GM18868 (cell line): ENCODE data around the gene RCL1.

Source experiments
- ATAC-seq: cut with Tn5 transposase; IDR thresholded peaks from one replicate; pipeline ENCODE4 v1.9.1; 2021; ENCODE audit warnings: mild to moderate bottlenecking, moderate library complexity; ENCODE audit not compliant: unreplicated experiment

RCL1 gene

DNA sequence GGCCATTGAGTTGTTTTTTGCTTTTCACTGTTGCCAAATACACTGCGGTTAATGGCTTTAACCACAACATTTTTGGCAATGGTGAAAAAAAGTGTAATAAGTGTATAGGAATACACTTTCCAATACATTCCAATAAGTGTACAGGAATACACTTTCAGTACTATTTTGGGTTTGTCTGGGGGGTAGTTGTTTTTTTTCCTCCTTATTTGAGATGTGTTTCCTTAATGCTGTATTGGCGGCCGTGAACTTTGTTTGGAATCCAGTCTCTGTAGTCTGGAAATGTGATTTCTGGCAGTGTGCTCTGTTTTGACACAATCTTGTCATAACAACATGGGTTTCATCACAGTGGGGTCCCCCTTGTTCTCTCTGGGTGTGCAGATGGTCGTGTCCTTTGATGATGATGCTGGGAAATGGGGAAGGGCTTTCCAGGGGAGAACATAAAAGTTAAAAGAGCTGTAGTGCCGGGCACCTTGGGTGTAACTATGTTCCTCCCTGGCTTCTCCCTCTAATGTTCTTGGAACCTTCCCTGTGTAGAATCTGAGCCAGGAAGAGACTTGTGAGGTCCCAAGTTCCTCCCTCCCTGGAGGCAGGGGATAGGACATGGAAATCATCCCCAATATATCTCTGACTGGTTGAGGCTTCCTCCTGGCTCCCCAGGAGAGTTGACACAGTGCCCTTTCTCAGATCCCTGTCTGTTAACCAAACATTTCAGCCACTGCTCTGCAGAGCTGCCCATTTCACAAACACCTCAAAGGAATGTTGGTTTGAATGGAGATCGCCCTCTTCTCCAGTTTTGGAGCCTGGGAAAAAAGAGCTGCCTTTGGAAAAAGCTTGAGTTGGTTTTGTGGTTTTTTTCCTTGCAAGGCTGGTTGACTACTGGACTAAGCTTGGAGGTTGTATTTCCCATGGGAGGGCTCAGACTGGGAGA, 44.8 kb downstream of the RCL1 start:
- ATAC-seq = no peak

DNA sequence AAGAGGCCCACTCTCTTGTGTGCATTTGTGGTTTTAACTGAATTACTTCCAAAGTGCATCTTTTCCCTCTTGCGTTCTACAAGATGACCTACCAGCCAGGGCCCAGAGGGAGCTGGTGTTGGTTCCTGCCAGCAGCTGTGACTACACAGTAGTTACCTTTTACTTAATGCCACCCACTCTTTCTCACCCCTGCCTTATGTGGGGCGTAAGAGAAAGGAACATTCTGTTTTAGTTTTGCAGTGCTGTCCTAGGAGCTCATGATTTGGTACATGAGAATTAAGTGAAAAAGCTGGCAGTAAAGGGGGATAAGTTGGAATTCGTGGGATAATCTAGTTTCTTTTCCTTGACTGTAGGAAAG, 45.4 kb downstream of the RCL1 start:
- ATAC-seq = no peak

DNA sequence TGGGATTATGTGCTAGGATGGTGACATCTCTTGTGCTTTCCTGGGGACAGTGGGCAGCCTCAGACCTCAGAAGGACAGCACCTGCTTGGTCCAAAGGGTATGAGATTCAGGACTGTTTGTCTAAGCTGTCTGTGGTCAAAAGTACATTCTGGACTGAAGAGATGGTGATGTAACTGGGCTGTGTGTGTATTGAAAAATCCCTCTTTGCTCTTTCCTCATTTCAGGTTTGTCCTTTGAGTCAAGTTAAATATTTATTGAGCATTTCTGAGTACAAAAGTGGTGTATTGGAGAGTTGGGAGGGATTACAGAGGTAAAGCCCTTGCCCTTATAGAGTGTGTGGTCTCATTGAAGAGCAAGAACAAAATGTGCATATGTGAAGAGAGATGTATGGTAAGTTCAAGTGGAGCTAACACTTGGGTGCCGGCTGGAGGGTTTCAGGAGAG, 46.7 kb downstream of the RCL1 start:
- no peak for ATAC-seq

DNA sequence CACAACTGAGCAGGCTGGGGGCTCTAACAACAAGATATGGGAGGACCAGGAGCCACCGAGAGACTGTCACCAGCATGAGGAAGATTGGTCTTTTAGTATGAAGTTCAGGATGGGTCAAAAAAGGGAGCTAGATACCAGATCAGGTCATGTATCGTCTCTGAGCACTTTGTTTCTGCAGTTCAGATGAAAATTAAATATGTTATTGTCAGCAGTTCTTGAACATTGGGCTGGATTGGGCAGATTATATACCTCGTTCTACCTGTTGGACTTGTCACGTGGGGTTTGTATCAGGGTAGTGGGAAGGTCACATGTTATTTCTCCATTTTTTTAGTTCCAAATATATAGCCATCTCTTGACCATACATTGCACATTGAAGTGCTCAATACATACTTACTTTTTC, 47.3 kb downstream of the RCL1 start:
- ATAC-seq = no peak

DNA sequence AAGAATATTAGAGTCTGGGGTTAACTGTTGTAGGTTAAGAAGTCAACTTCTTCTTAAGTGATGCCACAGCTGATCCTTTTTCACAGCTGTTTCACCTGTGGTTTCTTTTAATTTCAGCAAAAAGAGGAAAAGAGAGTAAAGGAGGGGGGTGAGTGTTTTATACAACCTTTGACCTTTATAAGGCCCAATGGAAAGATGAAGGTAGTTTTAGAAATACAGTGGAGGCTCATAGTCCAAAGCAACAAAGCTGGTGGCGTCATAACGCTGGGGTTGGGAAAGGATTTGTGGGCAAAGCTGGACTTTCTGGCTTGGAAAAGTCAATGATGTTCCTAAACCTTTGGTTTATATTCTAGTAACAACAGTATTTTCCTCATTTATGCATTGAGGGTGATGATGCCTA, 49.5 kb downstream of the RCL1 start:
- ATAC-seq = no peak

DNA sequence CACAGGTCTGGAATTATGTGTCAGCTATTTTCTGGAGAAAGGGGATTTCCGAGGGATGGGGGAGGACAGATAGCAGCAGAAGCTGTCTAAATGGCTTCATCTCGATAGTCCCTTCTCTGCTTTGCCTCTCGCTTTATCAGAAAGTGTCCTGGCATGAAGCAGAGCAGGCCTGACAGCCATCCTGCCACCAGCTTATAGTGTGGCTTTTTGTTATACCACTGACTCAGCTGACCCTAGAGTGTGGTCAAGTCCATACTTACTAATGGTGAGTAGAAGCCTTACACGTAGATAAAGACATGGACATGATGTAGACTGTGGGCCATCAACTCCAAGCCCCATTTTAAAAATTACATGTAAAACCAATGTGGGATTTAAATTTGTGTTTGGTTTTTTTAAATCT, 50.0 kb downstream of the RCL1 start:
- ATAC-seq = no peak

DNA sequence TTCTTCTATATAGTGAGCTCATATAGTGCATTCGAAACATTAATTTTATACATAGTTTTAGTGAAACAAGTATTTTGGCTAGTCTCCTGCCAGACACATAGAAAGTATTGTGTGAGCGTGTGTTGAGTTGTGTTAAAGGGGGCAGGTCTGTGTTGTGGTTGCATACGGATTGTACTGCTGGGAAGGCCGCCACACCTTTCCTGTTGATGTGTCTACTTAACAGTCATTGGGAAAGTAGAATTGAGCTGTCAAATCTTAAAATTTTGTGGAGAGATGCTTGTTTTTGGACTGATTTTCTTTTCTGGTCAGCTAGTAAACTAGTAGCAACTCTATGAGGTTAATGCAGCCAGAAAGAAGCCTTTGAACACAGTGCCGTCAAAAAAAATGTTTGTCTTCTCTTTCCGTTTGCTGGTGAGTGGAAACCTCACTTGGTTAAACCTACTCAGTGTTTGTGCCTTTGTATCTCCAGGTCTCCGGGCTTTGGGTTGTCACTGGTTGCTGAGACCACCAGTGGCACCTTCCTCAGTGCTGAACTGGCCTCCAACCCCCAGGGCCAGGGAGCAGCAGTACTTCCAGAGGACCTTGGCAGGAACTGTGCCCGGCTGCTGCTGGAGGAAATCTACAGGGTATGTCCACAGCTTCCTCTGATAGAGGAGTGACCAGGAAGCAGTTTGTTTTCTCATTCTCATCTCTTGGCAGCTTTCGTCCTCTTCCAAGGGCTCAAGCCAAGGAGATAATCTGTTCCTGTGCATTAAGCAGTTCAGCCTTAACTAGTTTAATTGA, 51.5 kb downstream of the RCL1 start:
- ATAC-seq = no peak

DNA sequence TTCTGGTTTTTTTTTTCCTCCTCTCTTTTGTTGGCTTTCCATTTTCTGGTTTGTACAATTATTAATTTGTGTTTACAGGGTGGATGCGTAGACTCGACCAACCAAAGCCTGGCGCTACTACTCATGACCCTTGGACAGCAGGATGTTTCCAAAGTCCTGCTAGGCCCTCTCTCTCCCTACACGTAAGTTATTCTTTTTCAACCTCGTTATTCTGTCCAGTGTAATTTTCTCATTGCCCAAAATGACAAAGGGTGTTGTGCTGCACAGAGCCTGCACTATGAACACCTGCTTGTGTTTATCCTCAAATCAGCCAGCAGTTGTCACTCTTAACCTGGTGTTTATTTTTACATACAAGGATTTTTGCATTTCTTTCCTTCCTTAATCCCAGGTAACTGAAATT, 56.6 kb downstream of the RCL1 start:
- ATAC-seq = no peak

DNA sequence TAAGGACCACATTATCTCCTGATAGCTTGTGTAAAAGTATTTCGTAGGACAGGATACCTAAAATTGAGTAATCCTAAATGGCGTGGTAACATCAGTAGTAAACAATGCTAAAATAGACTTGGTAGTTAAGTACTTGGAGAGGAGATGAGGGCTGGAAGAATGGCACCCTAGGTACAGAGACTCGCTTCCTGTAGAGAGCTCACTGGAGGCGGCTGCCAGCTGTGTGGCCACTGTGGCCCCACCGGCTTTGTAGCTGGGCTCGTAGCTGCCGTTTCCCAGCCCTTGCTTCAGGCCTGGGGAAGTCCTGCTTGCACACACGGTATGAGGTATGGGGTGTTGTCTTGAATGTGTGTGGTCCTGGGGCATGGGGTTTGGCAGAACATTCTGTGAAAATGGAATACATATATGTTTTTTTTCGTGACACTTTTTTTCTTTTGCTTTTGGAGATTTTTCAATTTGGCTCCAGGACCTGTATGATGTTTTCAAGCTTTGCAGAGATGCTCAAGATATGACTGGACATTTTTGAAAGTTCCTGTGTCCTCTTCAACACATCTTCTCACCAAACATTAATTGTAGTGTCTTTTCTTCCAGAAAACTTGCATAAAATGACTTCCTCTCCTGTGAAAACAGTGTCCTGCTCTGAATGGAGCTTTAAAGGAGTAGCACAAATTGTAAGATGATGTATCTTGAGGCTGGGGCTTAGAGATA, 58.0 kb downstream of the RCL1 start:
- ATAC-seq = no peak

DNA sequence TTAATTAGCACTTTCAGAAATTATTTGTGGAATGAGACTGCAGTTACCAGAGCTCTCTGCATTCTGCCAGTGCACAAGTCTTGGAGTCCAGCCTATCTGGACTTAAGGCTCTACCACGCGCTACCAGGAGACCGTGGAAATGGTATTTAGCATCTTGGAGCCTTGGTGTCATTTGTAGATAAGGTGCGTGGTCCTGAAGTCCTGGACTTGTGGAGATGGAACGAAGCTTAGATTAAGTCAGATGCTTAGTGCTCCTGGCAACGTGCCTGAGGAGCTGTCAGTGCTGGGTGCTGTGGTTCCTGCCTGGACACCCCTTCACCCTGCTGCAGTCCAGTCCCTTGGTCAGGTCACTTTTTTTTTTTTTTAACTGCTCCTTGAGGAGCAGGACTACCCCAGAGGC, 59.7 kb downstream of the RCL1 start:
- ATAC-seq = no peak

DNA sequence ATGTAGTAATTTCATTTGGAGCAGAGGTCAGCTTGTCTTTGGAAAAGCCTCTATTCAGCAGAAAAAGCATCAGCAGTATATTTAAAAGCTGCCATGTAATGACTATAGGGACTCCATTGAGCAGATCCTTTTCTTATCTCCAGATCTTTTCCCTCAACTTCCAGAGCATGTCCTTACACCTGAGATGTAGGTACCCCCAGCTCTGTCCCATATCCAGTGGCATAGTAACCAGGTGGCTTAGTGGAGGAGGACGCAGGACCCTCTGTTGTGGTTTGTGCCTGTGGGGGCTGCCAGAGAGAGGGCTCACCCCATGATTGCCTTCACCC, 61.5 kb downstream of the RCL1 start:
- no peak for ATAC-seq

DNA sequence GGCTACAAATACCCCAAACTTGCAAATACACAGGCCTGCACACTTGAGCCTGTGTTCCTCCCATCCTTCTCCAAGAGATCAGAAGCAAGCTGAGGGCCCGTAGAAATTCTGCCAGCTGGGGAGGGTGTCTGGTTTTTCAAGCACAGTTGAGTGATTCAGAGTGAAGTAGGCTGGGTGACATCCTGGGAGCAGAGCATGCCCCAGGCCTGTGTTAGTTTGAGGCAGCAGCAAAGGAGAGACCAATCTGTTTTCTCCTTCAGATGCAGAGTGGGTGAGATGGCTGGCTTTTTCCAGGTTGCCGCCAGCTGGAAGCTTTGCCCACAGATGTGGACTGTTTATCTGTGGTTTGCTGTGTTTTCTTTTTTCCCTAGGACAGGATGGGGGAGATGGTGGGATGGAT, 63.1 kb downstream of the RCL1 start:
- no peak for ATAC-seq

DNA sequence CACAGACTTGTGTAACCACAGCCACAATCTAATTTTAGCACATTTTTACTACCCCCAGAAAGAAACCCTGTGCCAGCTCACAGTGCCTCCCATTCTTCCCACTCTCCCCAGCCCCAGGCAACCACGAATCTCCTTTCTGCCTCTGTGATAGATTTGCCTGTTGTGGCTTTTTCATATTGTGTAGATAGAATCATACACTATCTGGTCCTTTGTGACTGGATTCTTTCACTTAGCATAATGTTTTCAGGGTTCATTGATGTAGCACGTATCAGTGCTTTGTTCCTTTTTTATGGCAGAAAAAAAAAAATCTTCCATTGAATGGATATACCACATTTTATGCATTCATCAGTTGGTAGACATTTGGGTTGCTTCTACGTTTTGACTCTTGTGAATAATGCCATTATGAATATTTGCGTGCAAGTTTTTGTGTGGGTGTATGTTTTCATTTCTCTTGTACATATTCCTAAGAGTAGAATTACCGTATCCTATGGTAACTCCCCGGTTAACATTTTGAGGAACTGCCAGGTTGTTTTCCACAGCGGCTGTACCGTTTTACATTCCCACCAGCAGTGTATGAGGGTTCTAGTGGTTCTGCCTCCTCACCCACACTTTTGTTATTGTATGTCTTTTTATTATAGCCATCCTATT, 64.5 kb downstream of the RCL1 start:
- ATAC-seq = no peak

DNA sequence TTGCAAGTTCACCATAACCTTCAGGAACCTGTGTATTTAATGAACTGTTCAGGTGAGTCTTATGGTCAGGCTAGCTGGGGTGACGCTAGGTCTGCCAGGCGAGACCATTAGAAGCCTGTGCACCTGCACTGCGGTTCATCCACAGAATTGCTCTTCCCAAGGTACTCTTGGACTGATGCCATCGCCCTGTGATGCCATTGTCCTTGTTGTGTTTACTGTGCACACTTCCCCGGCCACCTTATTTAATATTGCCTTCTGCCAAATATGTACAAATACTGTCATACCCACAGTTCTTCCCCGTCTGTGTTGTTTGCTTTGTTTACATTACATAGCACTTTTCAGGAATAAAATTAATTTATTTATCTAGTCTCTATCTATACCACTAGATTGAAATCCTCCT, 66.3 kb downstream of the RCL1 start:
- ATAC-seq = no peak

DNA sequence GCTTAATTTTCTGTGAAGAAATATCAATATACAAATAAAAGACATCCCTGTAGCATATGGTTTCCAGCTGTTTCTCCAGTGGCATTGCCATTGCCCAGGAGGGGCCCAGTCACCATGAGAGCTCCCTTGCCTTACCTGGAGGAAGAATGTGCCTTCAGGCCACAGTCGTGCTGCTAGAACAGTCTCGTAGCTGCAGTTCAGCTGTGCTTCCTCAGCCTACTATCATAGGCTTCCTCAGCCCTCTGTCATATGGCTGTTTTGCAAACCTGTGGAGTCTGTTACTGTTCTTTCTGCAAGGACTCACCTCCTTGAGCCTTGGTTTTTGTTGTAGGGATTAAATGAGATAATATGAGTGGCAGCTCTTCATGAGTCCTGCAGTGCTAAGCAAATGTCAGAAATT, 67.6 kb downstream of the RCL1 start:
- ATAC-seq = no peak

DNA sequence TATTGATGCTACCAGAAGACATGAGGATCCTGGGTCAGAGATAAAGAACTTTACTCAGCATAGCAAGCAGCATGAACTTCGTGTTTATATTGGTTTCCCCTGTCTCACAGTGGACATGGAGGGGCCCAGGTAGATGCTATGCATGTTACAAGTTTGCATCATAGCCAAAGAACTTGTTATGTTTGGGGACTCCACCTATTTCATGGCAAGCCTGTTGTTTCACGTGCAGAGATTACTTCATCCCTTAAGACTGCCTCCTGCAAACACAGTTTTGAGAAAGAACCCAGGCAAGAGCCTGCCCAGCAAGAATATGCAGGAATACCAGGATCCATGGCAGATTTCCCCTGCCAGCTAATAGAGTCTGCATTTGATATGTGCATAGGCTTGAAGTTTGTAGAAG, 68.4 kb downstream of the RCL1 start:
- ATAC-seq = no peak

DNA sequence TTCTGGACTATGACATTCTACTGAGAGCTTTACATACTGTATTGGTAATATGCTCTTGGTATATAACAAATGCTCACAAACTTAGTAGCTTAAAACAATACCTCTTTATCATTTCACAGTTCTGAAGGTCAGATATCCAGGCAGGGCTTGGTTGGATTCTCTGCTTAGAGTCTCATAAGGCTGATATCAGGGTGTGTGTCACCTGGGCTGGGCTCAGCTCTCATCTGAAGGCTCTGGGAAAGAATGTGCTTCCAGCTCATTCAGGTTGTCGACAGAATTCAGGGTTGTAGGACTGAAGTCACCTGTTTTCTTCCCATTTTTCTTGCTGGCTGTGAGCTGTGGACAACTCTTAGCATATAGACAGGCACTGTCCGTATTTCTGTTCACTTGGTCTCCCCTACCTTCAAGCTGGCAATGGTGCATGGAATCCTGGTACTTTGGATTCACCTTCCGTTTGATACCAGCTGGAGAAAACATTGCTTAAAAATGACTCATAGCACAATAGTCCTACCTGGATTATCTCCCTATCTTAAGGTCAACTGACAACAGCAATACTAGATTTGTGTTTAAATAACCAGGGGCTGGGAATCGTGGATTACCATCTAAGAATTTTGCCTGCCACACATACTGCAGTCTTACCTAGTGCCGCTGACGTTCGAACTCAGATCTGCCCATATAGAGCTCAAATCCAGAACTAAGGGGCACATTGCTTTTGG, 69.2 kb downstream of the RCL1 start:
- no peak for ATAC-seq

DNA sequence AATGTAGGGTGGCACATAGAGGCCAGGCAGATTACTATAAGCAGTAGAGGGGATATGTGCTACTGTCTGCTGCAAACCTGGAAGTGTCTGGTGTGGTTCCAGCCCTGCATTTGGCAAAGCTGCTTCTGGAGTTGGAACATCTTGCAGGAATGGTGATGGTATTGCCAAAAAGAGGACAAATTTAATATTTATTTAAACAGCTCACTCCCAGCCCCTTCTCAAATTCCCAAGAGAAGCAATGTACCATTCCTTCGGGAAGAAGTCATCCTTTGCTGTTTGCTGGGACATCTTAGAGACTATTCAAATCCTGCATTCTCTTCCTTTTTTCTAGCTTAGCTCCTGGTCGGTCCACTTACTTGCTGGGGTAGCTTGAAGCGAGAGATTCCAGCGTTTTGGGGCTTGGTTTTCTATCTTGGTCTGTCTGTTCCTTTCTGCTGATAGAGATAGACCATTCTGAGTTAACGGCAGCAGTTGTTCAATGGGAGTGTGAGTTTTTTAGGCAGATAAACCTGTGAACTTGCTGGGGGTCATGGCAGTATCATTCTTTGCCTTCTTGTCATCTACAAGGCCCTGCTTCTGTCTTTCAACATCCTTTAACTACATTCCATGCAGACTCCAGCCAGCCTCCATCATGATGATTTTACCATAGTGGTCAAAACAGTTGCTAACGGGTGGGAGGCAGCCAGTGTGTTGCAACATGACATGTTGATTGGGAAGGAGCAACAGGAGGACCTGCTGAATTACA, 69.9 kb downstream of the RCL1 start:
- ATAC-seq = no peak

DNA sequence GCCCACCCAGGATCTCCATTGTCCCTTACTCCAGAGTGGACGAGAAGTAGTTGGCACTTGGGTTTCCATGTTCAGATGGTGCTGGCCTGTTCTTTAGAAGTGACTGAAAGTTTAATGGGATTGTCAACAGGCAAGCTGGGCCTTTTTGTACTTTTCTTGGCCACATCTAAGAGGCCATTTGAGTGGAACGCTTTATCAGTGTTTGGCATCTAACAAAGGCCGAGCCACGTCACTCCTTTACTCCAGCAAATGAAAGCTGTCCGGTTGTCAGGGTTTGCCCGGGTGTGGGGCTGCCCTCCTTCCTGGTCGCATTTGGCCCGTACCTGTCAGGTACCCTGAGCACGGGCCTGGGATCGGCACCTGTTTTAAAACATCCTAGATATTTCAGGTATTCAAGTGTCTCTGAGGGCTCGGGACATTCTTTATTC, 71.5 kb downstream of the RCL1 start:
- no peak for ATAC-seq

DNA sequence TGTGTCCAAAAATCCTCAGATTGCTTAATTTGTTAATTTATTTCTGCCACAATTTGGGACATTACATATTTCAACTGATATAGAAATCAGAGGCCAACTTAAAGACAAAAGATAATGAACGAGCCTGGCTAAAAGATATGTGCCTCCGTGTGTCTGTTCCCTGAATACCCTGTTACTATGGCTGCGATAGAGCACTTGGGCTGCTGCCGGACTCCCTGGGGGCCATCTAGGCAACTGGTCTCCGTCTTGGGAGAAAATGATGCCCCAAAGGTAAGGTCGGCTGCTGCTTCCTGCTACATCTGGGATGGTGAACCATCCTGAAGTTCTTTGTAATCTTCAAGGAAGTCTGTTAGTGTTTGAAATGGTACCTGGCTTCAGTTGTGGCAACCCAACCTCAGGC, 72.0 kb downstream of the RCL1 start:
- ATAC-seq = no peak
